HG02970 (cell line): ENCODE results near the gene LIMS3.
"Not testable (repeated sequence)": the region's sequence is repeated elsewhere in the genome, so short reads cannot be mapped to it uniquely, and the experiment has no call there.

Source experiments
- ATAC-seq: cut with Tn5 transposase; IDR thresholded peaks from one replicate; pipeline ENCODE4 v1.9.1; 2021; ENCODE audit warnings: mild to moderate bottlenecking, moderate library complexity, moderate number of reproducible peaks; ENCODE audit not compliant: unreplicated experiment, low FRiP score

The LIMS3 gene

DNA sequence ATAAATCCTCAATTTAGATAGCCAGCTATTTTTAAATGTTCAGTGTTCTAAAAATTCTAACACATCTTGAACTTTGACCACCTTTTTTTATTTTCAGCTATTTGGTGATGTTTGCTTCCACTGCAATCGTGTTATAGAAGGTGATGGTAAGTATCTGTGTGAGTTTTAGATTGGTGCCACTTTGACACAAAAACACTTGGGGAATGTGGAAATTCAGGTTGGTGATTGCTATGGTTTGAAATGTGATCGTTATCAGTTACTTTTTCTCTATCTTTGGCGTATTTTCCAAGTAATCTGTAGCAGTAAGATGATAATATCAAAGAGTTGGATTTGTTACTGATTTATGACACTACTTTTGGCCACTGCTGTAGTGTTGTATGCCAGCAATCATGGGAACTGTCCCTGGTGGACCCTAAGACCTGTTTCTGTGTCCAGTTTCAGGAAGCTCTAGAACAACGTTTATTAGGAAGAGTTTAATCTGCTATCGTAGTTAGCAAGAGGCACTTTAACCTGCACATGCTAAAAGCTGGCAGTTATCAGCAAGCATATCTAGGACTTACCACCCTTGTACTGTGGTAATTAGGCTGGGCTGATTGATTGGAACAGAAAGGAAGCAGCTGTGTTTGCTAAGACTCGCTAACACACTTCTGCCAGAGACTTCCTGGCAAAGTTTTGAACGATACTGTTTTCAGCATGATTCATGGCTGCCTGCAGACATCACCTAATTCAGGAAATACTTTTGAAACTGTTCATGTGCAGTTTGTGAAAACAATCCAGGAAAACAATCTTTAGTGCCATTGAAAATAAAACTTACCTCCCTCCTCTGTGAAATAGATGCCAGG is 23.3 kb downstream of the LIMS3 start:
- not testable (repeated sequence) for ATAC-seq

DNA sequence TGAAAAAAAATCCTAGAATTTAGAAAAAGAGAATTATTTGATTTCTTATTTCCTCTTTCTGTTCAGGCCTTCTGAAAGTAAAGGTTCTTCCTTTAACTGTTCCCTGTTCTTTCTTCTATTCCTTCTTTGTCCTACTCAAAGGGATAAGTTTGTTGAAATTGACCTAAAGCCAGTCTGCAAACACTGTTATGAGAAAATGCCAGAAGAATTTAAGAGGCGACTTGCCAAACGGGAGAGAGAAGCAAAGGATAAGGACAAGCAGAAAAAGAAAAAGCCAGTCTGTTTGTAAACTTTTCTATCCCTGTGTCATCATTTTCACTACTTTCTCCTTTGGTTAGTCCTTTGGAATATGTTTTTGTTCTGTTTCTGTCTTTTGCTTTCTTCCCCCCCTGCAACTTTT is 26.0 kb downstream of the LIMS3 start:
- ATAC-seq = not testable (repeated sequence)

DNA sequence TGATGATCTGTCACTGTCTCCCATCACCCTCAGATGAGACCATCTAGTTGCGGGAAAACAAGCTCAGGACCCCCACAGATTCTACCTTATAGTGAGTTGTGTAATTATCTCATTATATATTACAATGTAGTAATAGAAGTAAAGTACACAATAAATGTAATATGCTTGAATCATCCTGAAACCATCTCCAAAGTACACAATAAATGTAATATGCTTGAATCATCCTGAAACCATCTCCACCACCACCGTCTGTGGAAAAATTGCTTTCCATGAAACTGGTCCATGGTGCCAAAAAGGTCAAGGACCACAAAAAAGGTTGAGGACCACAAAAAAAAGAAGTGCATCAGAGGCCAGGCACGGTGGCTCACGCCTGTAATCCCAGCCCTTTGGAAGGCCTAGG is 29.3 kb downstream of the LIMS3 start:
- not testable (repeated sequence) for ATAC-seq

DNA sequence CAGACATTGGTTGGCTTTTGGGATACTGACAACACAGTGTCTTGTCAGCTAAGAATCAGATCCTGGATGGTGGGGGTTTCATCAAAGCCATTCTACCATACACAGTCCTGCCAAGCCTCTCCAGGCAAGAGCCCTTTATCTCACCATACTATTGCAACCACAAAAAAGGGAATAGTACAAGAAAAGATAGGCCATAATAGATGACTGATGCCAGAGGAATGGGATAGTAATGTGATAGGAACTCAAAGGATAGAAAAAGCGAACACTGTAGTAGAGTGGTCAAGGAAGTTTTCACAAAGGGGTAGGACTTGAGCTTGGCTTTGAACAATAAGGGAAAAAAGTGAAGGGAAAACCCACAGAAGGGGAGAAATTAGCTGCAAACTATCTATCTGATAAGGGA is 30.7 kb downstream of the LIMS3 start:
- not testable (repeated sequence) for ATAC-seq

DNA sequence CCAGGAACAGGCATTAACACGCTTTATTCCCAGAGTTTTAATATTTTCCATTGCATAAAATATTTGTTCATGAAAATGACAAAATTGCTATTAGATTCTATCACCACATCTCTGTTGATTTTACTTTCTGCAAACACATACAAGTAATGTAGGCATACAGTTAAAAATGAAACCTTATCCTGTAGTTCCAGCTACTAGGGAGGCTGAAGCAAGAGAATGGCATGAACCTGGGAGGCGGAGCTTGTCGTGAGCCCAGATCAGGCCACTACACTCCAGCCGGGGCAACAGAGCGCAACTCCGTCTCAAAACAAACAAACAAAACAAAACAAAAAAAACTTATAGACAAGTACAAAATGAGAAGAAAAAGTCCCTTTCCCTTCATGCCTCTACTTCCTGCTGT is 38.0 kb downstream of the LIMS3 start:
- ATAC-seq = not testable (repeated sequence)

DNA sequence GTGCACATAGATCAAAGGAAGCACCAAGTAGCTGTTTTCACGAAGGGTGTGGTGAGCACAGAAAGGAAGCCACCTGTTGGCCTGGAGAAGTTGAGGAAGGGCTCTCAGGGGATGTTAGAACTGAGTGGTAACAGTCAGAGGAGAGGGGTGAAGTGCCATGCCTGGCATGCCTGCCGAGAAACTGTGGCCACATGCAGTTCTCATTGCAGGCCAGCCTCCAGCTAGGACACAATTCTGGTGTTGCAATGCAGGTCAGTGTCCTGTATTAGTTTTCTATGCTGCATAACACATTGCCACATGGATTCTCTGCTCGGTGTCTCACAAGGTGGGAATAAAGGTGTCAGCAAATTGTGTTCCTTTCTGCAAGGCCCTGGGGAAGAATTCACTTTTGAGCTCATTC is 46.9 kb downstream of the LIMS3 start:
- ATAC-seq = not testable (repeated sequence)

DNA sequence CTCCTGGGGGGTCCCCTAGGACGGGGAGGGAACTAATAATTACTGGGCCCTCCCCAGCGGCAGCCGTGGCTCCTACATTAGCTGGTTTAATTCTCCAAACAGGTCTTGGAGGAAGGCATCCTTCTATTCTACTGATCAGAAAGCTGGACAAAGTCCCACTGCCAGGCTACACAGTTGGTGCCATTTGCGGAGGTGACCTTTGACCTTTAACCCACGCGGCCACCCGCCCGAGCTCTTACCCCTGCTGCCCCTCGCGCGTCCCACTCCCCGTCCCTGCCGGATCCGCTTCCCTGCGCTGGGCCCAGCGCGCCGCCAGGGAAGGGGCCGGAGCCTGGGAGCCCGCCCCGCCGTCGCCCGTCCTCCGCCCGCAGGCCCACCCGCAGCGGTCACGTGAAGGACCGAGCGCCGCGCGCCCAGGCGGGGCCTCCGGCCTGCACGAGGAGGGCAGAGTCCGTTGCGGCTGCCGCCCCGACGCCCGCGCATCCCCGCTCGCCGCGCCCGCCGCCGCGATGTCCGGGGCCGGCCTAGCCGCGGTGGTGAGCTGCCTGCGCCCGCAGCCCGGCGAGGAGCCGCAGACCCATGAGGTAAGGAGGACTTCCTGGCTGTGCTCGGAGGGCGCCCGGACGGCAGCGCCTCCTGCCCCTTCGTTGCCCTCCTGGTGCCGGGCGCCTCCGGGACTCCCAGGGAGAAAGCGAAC is 48.9 kb downstream of the LIMS3 start:
- not testable (repeated sequence) for ATAC-seq

DNA sequence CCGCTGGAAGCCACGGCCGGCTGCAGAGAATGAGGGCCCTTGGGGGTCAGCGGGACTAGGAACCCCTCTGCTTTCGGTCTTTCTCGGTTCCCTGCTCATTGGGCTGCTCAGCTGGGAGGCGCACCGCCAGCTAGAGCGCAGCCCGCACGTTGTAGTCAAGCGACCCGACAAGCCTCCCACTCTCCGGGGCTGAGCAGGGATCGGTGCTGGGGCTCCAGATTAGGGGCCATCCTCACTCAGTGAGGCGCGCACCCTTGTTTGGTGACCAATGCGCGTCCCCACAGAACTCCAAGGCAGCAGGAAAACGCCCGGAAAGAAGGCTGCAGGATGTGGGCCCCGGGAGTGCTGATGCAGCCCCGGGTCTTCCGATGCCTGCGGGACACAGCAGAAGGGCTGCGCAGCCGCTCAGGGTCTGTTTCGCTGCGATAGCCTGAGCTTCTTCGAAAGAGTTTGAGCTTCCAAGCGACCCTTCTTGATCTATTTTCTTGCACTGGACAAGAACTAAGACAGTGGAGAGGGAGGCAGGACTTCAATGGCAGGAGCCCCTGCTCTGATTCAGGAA is 49.6 kb downstream of the LIMS3 start:
- ATAC-seq = not testable (repeated sequence)

DNA sequence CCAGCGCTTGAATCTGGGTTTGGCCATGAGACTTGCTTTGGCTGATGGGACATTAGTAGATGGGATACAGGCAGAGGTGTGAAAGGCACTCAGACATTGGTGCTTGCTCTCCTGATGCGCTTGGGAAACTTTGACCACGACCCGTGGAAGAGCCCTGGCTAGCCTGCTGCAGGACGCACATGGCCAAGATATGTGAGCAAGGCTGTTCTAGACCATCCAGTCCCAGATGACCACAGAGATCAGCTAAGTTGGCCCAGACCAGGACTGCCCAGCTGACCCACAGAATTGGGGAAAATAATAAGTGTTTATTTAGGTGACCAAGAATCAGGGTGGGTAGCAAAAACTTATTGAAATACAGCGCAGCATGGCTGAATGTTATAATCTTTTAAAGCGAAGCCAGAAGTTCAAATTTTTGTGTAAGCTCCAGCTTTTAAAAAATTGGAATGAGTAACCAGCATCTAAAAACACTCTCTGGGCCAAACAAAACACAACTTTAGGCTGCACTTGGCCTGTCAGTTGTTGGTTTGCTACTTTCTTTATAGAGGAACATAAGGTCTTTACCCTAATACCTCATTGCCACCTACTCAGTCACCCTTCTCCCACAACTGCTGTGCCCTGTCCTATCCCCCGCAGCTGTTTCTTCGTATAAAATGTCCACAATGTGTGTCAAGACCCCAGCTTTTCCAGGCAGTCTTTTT is 51.8 kb downstream of the LIMS3 start:
- not testable (repeated sequence) for ATAC-seq

DNA sequence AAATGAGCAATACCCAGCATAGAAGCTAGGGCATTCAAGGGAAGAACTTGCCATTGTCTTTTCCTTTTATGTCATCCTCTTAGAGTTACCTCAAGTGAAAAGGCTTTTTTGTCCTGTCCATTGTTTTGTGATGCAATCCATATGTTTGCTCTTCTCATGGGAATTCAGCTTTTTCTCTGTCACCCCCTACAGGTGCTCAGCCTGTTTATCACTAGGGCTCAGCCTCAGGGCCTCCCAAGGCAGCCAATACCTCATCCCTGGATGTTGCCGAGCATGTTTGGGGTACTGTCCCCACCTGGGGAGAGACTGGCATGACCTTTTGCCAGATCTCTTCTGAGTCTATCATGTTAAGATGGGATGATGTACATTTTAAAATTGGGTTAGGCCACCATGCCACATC is 65.5 kb downstream of the LIMS3 start:
- ATAC-seq = not testable (repeated sequence)

DNA sequence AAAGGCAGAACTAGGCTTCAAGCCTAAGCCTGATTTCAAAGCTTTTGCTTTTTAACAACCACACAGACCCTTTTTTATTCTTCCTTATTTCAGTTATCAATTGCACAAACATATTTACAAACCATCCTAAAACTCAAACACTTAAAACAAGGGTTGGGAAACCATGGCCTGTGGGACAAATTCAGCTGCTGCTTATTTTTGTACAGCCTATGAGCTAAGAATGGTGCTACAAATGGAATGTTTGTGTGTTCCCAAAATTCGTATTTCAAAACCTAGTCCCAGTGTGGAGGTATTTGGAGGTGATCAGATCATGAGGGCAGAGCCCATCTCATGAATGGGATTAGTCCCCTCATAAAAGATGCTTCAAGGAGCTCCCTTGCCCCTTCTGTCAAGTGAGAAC is 67.0 kb downstream of the LIMS3 start:
- ATAC-seq = not testable (repeated sequence)

DNA sequence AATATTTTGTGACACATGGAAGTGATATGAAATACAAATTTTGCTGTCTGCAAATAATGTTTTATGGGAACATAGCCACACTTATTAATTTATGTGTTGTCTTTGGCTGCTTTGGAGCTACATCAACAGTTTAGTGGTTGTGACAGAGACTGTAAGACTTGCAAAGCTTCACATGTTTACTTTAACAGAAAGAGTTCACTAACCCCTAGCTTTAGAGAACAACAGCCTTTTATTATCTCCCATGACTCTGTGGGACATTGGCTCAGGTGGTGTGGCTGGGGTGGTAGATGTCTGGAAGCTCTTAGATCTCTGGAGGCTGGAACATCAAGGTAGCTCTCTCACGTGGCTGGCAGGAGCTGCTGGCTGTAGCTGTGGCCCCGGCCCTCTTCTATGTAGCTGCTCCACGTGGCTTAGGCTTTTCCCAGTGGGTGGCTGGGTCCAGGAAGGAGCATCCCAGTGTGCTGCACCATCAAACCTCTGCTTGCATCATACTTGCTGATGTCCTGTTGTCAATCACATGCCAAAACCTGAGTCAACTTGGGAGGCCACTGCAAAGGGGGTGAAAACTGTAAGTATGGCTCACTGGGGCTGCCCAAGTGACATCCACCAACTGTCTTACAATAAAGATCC is 67.7 kb downstream of the LIMS3 start:
- not testable (repeated sequence) for ATAC-seq

DNA sequence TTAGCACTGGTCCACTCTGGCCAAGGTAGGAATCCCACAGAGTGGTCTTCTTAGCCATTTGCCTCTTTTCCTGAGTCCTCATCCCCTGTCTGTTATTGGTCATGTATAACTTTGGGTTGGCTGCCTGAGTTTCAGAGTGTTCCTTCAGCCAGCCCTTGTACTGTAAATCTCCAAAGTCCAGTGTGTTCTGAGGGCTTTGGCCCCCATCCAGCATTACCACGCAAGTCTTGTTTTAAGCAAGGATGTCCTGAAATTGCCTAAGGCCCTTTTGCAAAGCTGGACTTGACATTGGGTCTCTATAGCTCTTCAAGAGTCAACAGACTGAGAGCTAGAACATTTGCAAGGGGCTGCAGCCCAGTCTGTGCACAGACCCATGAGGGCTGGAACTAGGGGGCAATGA is 68.4 kb downstream of the LIMS3 start:
- ATAC-seq = not testable (repeated sequence)

DNA sequence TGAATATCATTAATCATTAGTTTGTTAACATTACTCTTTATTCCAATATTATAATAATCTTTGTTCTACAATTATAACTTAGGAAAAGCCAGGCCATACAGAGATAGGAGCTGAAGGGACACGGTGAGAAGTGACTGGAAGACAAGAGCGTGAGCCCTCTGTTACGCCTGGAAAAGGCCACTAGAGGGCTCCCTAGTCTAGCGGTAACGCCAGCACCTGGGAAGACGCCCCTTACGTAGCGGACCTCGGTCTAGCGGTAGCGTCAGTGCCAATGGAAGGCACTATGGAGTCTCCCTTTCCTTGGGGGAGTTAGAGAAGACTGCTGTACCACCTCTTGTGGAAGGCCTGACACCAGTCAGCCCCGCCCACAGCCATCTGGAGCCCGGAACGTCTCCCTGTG is 71.4 kb downstream of the LIMS3 start:
- not testable (repeated sequence) for ATAC-seq

DNA sequence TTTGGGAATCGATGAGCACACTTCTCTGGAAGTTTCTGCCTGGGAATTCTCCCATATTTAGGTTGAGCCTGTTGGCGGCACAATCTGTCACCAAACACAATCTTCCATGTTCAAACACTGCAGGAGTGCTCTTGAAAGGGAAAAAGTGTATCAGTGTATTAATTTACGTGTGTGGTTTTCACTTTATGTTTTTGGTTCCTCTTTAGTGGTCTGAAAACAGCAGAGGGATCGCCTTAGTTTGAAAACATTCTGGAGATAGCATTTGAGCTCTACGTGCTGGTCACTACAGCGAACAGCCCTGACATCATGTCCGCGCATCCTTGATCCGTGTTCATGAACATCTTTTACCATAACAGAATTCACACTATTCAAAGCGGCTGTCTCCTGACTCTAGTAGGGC is 73.2 kb downstream of the LIMS3 start:
- not testable (repeated sequence) for ATAC-seq
